ENCODE data around the gene BMI1. TPM values are rescaled to one million over a fixed set of nuclear protein-coding genes. Genes with fewer than 3 reads are reported as not detected.
A peak's percentile ranks its signal among the peaks of the same experiment; 100 is the strongest.

The BMI1 gene
- total RNA-seq, 1 experiment from 2014 or later: 85.2 TPM

GRCh38 chr10:22325272-22326144, 4.6 kb downstream of the BMI1 start:
- Histone ChIP-seq H3K9me3 (ENCODE audit: low read depth, low read length, poor library complexity, severe bottlenecking) (no peaks in the 10 kb centered on the region), H3K27me3 (replicated peaks; ENCODE audit: insufficient read depth, low read depth, low read length, poor library complexity) (peaks cover 12% of the 10 kb centered on the region), H3K4me1 (ENCODE audit: insufficient read depth, low read length, poor library complexity, severe bottlenecking) (peaks cover 28% of the 10 kb centered on the region), H3K4me3 (ENCODE audit: low read depth, low read length, poor library complexity, severe bottlenecking) (peak overlapping the region; percentile 75), H3K27ac (ENCODE audit: low read depth, low read length, poor library complexity, severe bottlenecking) (peak overlapping the region; percentile 45), H3K36me3 (ENCODE audit: insufficient read depth, low read length, poor library complexity, severe bottlenecking) (peaks cover 41% of the 10 kb centered on the region)
- POLR2A ChIA-PET (ENCODE audit: low non-redundant PET): no interaction called here
- TF ChIP-seq EZH2 (IDR thresholded peaks at IDR 0.05; ENCODE audit: borderline replicate concordance, low read depth, low read length, poor library complexity, severe bottlenecking) (no peak), CTCF (conservative IDR thresholded peaks at IDR 0.05; ENCODE audit: low read depth, low read length) (no peak)
- BruUV-seq (replicated peaks): no TSS peak
- intact Hi-C loops (cut with micrococcal nuclease; ENCODE audit: unreplicated experiment): loop anchor here (10.0 kb wide), 2 partner anchors 331 to 831 kb away; no protein-coding TSS in a partner anchor
- CTCF ChIA-PET: no interaction called here
- DNase-seq (ENCODE audit: low spot score): peak; percentile 84

GRCh38 chr10:22326145-22326702, 5.3 kb downstream of the BMI1 start:
- TF ChIP-seq CTCF (conservative IDR thresholded peaks at IDR 0.05; ENCODE audit: low read depth, low read length) (no peak), EZH2 (IDR thresholded peaks at IDR 0.05; ENCODE audit: borderline replicate concordance, low read depth, low read length, poor library complexity, severe bottlenecking) (no peak)
- POLR2A ChIA-PET (ENCODE audit: low non-redundant PET): no interaction called here
- CTCF ChIA-PET: no interaction called here
- H3K9me3 ChIP-seq (ENCODE audit: low read depth, low read length, poor library complexity, severe bottlenecking): no peaks in the 10 kb centered on the region
- peaks cover 12% of the 10 kb centered on the region for H3K27me3 ChIP-seq (replicated peaks; ENCODE audit: insufficient read depth, low read depth, low read length, poor library complexity)
- DNase-seq (ENCODE audit: low spot score): no peak
- H3K27ac ChIP-seq (ENCODE audit: low read depth, low read length, poor library complexity, severe bottlenecking): peak overlapping the region; percentile 45
- peaks cover 28% of the 10 kb centered on the region for H3K4me1 ChIP-seq (ENCODE audit: insufficient read depth, low read length, poor library complexity, severe bottlenecking)
- BruUV-seq (replicated peaks): no TSS peak
- peak overlapping the region; percentile 75 for H3K4me3 ChIP-seq (ENCODE audit: low read depth, low read length, poor library complexity, severe bottlenecking)
- peaks cover 46% of the 10 kb centered on the region for H3K36me3 ChIP-seq (ENCODE audit: insufficient read depth, low read length, poor library complexity, severe bottlenecking)
- intact Hi-C loops (cut with micrococcal nuclease; ENCODE audit: unreplicated experiment): loop anchor here (10.0 kb wide), 2 partner anchors 331 to 831 kb away; no protein-coding TSS in a partner anchor

GRCh38 chr10:22329150-22329549, 8.3 kb downstream of the BMI1 start:
- no peak overlapping the region for H3K4me3 ChIP-seq (ENCODE audit: low read depth, low read length, poor library complexity, severe bottlenecking)
- TF ChIP-seq EZH2 (IDR thresholded peaks at IDR 0.05; ENCODE audit: borderline replicate concordance, low read depth, low read length, poor library complexity, severe bottlenecking): no peak
- peaks cover 46% of the 10 kb centered on the region for H3K36me3 ChIP-seq (ENCODE audit: insufficient read depth, low read length, poor library complexity, severe bottlenecking)
- CTCF ChIA-PET: no interaction called here
- no peaks in the 10 kb centered on the region for H3K27me3 ChIP-seq (replicated peaks; ENCODE audit: insufficient read depth, low read depth, low read length, poor library complexity)
- no peaks in the 10 kb centered on the region for H3K9me3 ChIP-seq (ENCODE audit: low read depth, low read length, poor library complexity, severe bottlenecking)
- intact Hi-C loops (cut with micrococcal nuclease; ENCODE audit: unreplicated experiment): loop anchor here (10.0 kb wide), 2 partner anchors 334 to 834 kb away; no protein-coding TSS in a partner anchor
- DNase-seq (ENCODE audit: low spot score): no peak
- no peak overlapping the region for H3K27ac ChIP-seq (ENCODE audit: low read depth, low read length, poor library complexity, severe bottlenecking)
- peaks cover 11% of the 10 kb centered on the region for H3K4me1 ChIP-seq (ENCODE audit: insufficient read depth, low read length, poor library complexity, severe bottlenecking)
- POLR2A ChIA-PET (ENCODE audit: low non-redundant PET): no interaction called here
- no TSS peak for BruUV-seq (replicated peaks)

Data from A673 (cell line).